HG02678 (cell line): ENCODE results near the gene RFT1.

Experiments
- ATAC-seq: cut with Tn5 transposase; IDR thresholded peaks from one replicate; pipeline ENCODE4 v1.9.1; 2021; ENCODE audit warnings: mild to moderate bottlenecking, moderate library complexity; ENCODE audit not compliant: unreplicated experiment

RFT1 gene

GRCh38 chr3:53092942-53093341 is 37.3 kb downstream of the RFT1 start:
- no peak for ATAC-seq

GRCh38 chr3:53092216-53092615 is 38.0 kb downstream of the RFT1 start:
- no peak for ATAC-seq

DNA sequence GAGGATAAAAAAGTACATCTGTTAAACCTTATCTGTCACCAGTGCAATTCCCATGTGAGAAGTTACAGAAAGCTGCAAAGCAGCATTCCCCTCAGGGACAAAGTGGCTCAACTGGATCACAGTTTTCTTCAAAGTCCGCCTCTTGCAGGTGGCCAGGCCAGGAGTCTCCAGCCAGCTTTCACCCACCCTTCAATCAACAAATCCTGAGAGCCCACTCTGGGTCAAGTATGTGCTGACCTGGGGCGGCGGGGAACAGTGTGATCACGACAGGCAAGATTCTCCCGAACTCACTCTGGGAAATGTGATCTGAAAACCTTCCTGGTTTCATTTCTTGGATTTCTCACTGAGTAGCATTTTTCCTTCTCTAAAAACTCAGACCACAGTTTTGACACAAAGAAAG is 39.2 kb downstream of the RFT1 start:
- ATAC-seq = no peak

DNA sequence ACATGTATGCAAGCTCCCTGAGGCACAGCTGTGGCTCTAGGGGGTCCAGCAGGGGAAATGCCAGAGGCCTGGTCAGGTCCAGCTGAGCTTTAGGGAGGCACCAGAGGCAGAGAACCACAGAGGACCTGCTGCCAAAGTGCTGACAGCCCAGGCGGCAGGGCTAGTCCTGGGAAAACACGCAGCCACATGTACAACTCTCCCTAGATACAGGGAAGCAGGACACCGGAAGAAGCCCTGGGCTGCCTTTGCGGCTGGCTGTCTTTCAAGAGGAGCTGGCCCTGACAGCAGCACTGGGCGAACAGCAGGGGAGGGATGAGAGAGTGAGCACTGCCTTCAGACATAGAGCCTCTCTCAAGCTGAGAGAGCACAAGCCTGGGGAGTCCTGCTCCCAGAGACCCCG is 40.7 kb downstream of the RFT1 start:
- no peak for ATAC-seq

GRCh38 chr3:53085476-53085875 is 44.8 kb downstream of the RFT1 start:
- ATAC-seq = no peak

DNA sequence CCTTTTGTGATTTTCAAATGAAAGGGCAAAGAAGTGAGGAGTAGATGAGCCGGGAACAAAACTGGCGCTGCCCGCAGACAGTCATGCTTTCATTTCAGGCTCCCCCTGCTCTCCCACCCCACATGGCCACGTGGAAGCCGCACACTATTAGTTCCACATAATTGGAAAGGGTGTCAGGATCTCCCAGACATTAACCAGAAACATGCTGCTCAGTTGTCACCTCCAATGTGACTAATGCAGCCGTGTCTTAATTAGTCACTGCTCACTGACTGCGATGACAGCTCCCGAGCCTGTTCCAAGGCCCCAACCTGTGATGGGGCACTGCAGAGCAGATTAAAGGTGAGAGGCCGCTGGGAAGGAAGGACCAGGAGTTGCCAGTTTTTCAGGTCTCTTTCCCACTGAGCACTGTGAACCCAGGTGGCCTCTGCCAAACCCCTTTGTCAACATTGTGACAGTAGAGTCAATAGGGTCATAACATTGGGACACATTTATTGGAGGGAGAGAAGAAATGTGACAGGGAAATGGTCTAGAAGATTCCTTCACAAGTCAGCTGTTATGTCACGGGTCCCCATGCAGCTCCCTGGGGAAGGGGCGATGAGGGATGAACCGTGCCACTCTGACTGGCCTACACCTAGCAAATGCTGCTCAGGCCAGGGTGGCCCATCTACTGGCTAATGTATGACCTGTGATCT is 45.8 kb downstream of the RFT1 start:
- no peak for ATAC-seq

- no peak for ATAC-seq
Observed at GRCh38 chr3:53083949-53084309, 46.3 kb downstream of the RFT1 start.

DNA sequence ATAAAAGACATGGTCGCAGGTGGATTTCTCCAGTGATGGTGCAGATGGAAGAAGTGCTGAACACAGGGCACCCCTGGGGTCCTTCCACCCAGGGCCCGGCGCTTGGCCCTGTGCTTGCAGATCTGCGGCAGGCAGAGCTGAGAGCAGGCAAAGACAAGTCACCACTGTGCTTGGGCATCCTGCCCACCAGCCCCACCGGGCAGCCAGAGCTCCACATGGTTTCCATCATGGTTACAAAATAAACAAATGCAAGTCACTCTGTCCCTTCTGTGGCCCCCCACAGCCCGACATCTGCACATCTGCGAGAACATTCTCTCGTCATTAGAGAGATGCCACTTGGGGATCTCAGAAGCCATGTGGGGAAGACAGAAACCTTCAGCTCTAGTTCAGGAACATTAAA is 46.7 kb downstream of the RFT1 start:
- no peak for ATAC-seq

DNA sequence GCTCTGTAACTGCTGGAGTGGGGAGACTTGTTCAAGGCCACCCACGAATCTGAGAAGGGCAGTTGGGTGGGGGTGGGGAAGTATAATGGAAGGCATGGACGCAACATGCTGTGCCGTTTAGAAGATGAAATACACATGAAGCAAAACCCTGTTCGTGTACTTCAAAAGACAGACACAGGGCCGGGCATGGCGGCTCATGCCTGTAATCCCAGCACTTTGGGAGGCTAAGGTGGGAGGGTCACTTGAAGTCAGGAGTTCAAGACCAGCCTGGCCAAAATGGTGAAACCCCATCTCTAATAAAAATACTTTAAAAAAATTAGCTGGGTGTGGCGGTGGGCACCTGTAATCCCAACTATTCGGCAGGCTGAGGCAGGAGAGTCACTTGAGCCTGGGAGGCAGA is 47.5 kb downstream of the RFT1 start:
- ATAC-seq = no peak

DNA sequence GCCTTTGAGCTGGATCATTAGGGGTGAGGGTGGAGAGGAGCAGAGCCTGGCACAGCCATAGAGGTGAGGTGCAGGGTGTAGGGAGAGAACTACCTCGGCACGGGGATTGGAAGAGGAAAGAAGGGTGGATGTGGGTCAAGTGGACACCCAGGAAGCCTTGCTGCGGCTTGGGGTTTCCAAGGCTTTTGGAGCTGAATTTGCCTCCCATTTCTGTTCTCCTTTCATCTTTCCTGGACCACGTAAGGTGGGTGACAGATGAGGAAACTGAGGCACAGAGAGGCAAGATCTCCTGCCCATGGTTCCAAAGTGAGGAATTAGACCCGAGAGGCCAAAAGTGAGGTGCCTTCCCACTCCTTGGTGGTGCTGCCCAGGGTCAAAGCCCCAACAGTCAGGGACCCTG is 48.9 kb downstream of the RFT1 start:
- ATAC-seq = no peak

DNA sequence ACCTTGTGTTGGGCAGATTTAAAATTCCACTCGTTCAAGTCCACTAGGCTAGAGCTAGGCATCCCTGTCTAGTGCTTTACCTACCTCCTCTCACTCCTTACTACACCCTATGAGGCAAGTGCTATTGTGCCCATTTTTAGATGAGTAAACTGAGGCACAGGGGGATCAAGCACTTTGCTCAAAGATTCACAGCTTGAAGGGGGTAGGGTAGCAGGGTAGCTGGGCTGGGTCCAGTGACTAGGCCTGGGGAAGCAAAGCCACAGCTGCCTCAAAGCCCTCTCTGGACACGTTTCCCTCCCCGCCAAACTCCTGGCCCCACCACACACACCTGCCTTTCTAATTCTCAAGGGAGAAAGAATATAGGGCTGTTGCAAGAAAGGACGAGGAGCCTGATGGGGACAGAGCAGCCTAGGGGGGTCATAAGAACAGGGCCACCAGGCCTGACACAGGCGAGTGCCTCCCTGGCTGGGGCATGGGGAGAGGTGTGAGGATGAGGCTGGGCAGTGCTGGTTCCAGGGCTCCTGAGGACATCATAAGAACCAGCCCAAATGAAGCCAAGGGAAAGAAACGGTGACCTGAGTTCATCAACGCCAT is 49.5 kb downstream of the RFT1 start:
- ATAC-seq = no peak

GRCh38 chr3:53079791-53080555 is 50.3 kb downstream of the RFT1 start:
- ATAC-seq = no peak

DNA sequence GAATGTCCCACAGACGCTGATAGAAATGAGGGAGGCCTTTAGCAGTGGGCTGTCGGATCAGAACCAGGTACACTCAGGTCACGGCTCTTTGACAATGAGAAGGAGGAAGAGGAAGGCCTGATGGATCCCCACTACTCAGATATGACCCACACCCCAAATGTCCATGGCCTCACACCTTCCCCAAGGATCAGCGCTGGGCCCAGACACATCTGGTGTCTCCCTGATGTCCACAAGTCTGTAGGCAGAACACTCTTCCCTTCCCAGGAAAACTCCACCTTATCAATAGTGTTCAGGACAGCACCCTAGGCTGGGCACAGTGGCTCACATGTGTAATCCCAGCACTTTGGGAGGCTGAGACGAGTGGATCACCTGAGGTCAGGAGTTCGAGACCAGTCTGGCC is 51.1 kb downstream of the RFT1 start:
- no peak for ATAC-seq

- ATAC-seq = no peak
Observed at GRCh38 chr3:53078656-53079055, 51.6 kb downstream of the RFT1 start.

- ATAC-seq = no peak
Observed at GRCh38 chr3:53077476-53078220, 52.6 kb downstream of the RFT1 start.

GRCh38 chr3:53075743-53076140 is 54.5 kb downstream of the RFT1 start:
- no peak for ATAC-seq

DNA sequence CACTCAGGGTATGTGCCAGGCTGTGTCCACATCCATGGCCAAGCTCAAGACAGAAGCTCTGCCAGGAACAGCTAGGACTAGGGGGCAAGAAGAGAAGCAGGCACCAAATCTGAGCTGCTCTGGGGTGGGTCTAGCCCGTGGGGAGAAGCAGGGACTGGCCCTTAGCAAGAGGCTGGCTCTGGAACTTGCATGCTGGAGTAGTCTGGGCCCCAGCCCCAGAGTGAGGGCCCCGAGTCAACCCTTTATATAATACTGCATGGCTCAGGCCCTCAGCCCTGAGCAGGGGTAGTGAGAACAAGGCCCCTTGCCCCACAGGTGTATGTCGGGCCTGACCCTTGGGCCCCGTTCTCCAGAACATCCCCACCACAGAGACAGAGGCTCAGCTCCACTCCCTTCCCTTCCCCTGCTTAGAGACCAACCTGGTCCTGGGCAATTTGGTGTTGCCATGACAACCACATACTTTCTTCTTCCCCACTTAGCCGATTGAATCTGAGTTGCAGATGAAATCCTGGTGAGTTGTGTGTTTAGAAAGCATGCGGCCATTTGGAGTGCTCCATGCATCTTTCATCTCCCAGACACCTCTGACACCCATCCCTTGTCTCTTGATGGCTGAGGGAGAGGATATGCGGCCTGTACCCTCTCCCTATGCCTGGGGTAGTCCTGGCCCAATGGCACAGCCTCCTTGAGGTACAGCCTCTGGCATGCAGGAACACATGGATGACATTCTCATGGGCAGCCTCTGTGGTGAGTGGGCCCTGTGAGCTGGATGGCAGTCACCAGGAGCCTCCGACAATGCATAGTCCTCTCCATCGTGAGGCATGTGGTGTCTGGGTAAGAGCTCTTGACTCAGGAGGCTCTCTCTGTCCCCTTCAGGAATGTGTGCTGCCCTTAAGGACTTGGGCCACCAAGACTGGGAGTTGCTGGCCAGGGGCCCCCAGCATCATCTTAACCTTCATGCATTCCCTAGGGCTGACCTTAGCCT is 55.2 kb downstream of the RFT1 start:
- no peak for ATAC-seq

- no peak for ATAC-seq
Observed at GRCh38 chr3:53074366-53074696, 55.9 kb downstream of the RFT1 start.

- ATAC-seq = no peak
Observed at GRCh38 chr3:53073553-53074365, 56.5 kb downstream of the RFT1 start.
